ENCODE results near the gene ZMYM3. TPM values are rescaled to one million over a fixed set of nuclear protein-coding genes. Genes with fewer than 3 reads are reported as not detected.
A peak's percentile ranks its signal among the peaks of the same experiment; 100 is the strongest.
"Not testable (repeated sequence)": the region's sequence is repeated elsewhere in the genome, so short reads cannot be mapped to it uniquely, and the experiment has no call there.

Gene ZMYM3
- total RNA-seq, 1 donor: 20.3 TPM

GRCh38 chrX:71269801-71270395 lies 16.0 kb upstream of the ZMYM3 start:
- DNase-seq (ENCODE audit: low read depth): no peak
- no peak for TF ChIP-seq CTCF (IDR thresholded peaks at IDR 0.05; ENCODE audit: insufficient read depth, low read length)
- H3K4me3 ChIP-seq (ENCODE audit: low read depth, low read length): no peak overlapping the region

GRCh38 chrX:71268624-71269023 lies 14.7 kb upstream of the ZMYM3 start:
- H3K4me3 ChIP-seq (ENCODE audit: low read depth, low read length); DNase-seq (ENCODE audit: low read depth): not testable (repeated sequence)

GRCh38 chrX:71256856-71257255 lies 2.9 kb upstream of the ZMYM3 start:
- no peak for TF ChIP-seq CTCF (IDR thresholded peaks at IDR 0.05; ENCODE audit: insufficient read depth, low read length)
- no peak for DNase-seq (ENCODE audit: low read depth)
- no peak overlapping the region for H3K4me3 ChIP-seq (ENCODE audit: low read depth, low read length)

- TF ChIP-seq CTCF (IDR thresholded peaks at IDR 0.05; ENCODE audit: insufficient read depth, low read length): no peak
- DNase-seq (ENCODE audit: low read depth): peak; percentile 1
- H3K4me3 ChIP-seq (ENCODE audit: low read depth, low read length): no peak overlapping the region
Observed at GRCh38 chrX:71256051-71256450, 2.1 kb upstream of the ZMYM3 start.

GRCh38 chrX:71253253-71254091 lies 468 bp downstream of the ZMYM3 start:
- TF ChIP-seq CTCF (IDR thresholded peaks at IDR 0.05; ENCODE audit: insufficient read depth, low read length): peak; percentile 63
- H3K4me3 ChIP-seq (ENCODE audit: low read depth, low read length): peak overlapping the region; percentile 81
- DNase-seq (ENCODE audit: low read depth): peak; percentile 32

- peak overlapping the region; percentile 81 for H3K4me3 ChIP-seq (ENCODE audit: low read depth, low read length)
- TF ChIP-seq CTCF (IDR thresholded peaks at IDR 0.05; ENCODE audit: insufficient read depth, low read length): no peak
- DNase-seq (ENCODE audit: low read depth): no peak
Observed at GRCh38 chrX:71252221-71252620, 1.7 kb downstream of the ZMYM3 start.

GRCh38 chrX:71251466-71251973 lies 2.4 kb downstream of the ZMYM3 start:
- no peak overlapping the region for H3K4me3 ChIP-seq (ENCODE audit: low read depth, low read length)
- DNase-seq (ENCODE audit: low read depth): no peak
- no peak for TF ChIP-seq CTCF (IDR thresholded peaks at IDR 0.05; ENCODE audit: insufficient read depth, low read length)
